ENCODE results near the gene COL5A3.
"Not testable (repeated sequence)": the region's sequence is repeated elsewhere in the genome, so short reads cannot be mapped to it uniquely, and the experiment has no call there.

COL5A3 gene

DNA sequence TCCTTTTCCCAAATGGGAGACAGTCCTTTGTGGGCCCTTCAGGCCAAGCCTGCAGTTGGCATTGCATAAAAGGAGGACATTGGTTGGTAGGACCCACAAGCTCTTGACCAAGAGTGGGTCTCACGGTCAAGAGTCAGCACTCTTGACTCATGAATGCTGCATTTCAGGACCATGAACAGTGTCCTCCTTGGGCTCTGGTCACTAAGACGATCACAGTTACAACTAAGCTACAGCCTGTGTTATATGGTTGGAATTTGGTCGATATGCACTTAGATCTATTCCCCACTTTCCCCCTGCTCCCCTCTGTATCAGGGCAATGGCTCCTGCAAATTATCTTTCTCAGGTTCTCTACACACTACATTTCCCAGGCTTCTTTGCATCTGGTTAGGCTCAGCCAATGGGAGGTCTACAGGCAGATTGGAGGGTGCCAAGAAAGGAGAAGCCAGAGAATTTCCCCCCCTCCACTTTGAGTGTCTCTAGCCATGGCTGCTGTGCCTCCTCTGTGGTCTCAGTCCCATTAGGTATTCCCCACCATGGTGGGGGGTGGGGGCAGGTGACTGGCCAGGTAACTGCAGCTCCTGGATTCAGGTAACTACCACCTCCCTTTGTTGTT is 70.9 kb downstream of the COL5A3 start:
- no peak for DNase-seq

- DNase-seq: peak in 12 of 56 donors; percentile 4 to 28 (median 18)
These were observed 73.3 kb downstream of the COL5A3 start for GRCh38 chr19:9937001-9937411.

- peak in 27 of 56 donors; percentile 3 to 65 (median 25) for DNase-seq
These were observed 73.8 kb downstream of the COL5A3 start, which contains the start of gene OLFM2 for GRCh38 chr19:9936326-9937000. OLFM2 (minus strand) TSS chr19:9936515; CDS start chr19:9936366, 149 bp downstream.

DNA sequence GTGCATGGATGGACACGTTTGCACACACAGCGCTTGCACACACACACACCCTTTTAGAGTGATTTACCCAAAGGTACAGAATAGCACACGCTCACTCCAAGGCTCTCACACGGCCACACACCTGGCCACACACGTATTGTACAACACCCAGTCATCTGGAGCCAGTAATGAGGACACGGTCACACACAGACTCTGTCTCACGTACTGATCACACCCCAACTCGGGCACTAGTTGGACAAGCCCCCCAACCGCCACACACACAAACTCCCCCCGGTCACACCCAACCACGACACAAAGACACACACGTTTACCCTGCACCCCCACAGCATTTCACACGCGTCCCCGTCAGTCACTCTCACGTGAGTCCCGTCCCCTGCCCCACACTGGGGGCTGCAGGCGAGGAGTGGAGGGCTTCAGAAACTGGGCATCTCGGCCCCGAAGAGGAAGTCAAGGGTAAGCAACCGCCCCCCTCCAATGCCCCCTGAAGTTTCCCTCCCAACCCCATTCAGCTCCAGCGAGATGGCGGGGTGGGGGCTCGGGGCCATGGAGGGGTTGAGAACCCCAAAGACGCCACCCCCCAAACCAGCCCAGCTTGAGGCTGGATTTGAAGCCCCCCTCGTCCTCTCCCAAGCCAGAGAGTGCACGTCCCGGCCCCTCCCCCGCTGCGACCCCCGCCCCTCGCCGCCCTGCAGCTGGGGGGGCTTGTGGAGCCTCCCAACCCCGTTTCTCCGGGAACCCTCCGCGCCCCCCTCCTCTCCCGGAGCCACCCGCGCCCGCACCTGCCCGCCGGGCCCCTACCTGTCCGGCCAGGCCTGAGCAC is 74.6 kb downstream of the COL5A3 start:
- peak in 3 of 56 donors; percentile 10 to 34 (median 18) for DNase-seq

- DNase-seq: peak in 53 of 56 donors; percentile 12 to 85 (median 61)
These were observed 76.0 kb downstream of the COL5A3 start for GRCh38 chr19:9934132-9934950.

- no peak for DNase-seq
These were observed 77.5 kb downstream of the COL5A3 start for GRCh38 chr19:9932835-9933234.

DNA sequence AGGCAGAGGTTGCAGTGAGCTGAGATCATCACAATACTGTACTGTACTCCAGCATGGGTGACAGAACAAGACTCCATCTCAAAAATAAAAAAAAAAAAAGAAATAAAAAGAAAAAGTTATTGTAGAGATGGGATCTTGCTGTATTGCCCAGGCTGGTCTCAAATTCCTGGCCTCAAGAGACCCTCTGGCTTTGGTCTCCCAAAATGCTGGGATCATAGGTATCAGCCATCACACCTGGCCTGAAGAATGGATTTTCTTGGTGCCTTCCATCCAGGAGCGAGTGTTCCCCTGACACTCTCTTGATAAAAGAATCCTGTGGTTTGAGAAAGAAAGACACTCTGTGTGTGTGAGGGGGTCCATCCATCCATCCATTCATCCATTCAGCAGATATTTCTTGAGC is 78.7 kb downstream of the COL5A3 start:
- no peak for DNase-seq

DNA sequence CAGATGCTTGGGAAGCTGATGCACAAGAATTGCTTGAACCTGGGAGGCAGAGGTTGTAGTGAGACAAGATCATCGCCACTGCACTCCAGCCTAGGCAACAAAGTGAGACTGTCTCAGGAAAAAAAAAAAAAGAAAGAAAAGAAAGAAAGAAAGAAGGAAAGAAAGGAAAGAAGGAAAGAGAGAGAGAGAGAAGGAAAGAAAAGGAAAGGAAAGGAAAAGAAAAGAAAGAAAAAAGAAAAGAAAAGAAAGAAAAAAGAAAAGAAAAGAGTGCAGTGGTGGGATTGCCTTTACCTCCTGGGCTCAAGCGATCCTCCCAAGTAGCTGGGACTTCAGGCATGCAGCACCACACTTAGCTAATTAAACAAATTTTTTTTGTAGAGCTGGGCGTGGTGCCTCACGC is 86.9 kb downstream of the COL5A3 start:
- DNase-seq: no peak

- DNase-seq: not testable (repeated sequence)
These were observed 87.4 kb downstream of the COL5A3 start for GRCh38 chr19:9922782-9923379.

DNA sequence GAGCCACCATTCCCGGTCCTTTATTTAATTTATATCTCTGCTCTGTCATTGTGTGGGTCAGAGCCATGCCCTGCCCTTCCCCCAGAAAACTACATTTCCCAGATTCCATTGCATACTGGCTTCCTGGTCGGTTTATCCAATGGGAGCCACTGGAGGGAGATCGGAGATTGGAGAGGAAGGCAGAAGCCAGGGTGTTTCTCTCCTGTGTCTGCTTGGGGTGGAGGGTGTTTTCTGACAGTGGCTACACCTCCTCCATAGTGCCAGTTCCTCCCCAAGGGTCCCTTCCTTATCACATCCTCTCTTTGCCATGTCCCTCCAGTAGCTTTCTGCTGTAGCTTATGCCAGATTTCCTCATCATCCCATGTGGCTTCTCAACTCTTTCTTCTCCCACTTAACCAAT is 93.0 kb downstream of the COL5A3 start:
- DNase-seq: peak in 8 of 56 donors; percentile 3 to 17 (median 6)

GRCh38 chr19:9916719-9917118 is 93.6 kb downstream of the COL5A3 start:
- DNase-seq: no peak

DNA sequence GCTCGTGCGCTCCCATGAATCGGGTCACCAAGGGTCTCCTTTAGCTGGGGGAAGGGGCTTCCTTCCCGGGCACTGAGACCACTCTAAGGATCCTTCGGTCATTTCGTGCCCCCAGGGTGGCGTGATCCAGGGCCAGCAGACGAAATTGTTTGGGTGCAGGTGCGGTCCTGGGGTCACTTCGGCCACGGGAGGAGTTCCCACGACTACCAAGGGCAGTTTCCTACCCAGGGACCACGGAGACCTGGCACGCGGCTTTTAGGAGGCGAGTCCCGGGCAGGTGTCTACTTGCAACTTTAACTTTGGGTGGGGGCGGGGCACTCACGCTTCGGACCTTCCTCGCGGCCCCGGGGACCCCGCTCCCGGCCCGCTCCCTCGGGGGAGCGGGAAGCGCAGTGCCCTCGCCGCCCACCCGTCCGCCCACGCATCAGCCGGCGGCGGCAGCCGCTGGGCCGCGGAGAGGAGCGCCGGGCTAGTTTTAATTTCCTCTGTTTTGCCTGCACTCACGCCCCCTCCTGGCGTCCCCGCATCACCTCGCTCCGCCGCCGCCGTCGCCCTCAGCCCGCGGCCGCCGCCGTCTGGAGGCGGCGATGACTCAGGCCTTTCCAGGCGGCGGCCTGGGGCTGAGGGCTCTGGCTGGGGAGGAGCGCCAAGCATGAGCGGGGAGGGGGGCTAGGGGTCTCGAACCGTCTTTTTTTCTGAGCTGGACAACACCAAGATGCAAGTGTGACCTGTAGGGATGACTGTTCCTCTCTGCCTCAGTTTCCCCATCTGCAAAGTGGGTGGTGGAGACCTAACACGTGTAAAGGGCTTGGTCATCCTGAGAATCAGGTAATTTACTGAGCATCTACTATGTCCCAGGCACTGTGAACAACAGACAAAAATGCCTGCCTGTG is 95.7 kb downstream of the COL5A3 start:
- peak in 29 of 56 donors; percentile 5 to 67 (median 29) for DNase-seq

DNA sequence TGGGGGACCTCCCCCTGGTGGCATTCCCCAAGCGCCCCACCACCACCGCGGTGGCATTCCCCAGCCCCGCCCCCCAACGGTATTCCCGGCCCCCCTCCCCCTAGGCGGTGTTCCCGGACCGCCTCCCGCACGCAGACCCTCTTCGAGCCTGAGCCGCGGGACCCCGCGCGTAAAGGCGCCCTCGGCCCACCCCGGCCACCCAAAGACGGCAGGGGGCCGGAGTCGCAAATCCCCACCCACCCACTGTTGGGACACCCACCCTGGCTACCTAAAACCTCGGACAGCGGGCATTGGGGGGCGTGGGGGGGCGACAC is 96.3 kb downstream of the COL5A3 start:
- DNase-seq: peak in 2 of 56 donors; percentile 42 to 53

DNA sequence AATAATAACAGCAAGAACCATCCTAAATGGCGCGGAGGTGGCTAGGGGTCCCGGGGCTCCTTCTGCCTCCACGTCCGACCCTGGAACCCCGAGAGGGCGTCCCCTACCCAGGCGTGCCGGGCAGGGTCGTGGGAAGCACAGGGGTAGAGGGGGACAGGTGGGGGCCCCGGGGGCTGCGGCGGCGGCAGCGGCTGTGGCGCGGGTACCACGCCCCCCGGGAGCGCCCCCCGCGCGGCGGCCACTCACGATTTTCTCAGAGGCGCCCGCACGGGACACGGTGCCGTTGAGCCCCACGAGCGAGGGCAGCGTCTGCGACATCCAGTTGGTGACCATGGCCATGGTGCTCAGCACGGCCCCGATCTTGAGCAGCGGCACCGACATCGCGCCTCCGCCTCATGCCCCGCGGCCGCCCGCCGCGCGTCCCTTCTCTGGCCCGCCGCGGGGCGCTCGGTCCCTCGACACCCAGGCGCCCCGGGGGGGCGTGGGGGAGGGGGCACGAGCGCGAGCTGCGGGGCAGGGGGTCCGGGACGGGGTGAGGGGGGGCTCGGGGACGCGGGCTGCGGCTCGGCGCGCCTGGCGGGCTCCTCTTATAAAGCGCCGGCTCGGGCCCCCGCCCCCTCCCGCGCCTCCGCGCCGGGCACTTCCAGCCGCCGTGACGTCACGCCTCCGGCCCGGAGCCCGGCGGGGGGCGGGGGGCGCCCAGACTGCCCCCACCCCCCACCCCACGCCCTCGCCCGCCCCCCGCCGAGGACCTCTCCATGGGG is 96.9 kb downstream of the COL5A3 start:
- DNase-seq: peak in 5 of 56 donors; percentile 9 to 53 (median 33)

GRCh38 chr19:9912551-9913236 is 97.6 kb downstream of the COL5A3 start:
- no peak for DNase-seq

- no peak for DNase-seq
These were observed 98.6 kb downstream of the COL5A3 start for GRCh38 chr19:9911524-9912185.

DNA sequence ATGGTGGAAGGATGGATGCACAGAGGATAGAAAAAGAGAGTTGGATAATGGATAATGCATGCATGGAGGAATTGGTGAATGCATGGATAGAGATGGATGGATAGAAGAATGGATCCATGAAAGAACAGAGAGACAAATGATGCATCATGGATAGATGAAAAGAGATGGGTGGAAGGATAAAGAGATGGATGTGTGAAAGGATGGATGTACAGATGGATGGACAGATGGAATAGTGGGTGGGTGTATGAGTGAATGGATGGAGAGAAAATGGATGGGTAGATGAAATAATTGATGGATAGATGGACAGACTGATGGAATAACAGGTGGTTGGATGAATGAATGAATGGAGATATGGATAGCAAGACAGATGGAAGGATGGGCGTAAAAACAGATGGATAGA is 99.7 kb downstream of the COL5A3 start:
- DNase-seq: no peak

Measured in amygdala (tissue), 56 donors.